GM18505 (cell line): ENCODE measurements around the gene ACSM3.

Experiments
- ATAC-seq: cut with Tn5 transposase; IDR thresholded peaks from one replicate; pipeline ENCODE4 v1.9.1; 2021; ENCODE audit not compliant: unreplicated experiment
- POLR2A ChIP-seq: IDR thresholded peaks from 4 replicates; pipeline ENCODE4 v1.6.1; 2011; ENCODE audit warnings: borderline replicate concordance; ENCODE audit not compliant: insufficient read depth, insufficient read length; ENCODE audit errors: extremely low read depth

The ACSM3 gene

DNA sequence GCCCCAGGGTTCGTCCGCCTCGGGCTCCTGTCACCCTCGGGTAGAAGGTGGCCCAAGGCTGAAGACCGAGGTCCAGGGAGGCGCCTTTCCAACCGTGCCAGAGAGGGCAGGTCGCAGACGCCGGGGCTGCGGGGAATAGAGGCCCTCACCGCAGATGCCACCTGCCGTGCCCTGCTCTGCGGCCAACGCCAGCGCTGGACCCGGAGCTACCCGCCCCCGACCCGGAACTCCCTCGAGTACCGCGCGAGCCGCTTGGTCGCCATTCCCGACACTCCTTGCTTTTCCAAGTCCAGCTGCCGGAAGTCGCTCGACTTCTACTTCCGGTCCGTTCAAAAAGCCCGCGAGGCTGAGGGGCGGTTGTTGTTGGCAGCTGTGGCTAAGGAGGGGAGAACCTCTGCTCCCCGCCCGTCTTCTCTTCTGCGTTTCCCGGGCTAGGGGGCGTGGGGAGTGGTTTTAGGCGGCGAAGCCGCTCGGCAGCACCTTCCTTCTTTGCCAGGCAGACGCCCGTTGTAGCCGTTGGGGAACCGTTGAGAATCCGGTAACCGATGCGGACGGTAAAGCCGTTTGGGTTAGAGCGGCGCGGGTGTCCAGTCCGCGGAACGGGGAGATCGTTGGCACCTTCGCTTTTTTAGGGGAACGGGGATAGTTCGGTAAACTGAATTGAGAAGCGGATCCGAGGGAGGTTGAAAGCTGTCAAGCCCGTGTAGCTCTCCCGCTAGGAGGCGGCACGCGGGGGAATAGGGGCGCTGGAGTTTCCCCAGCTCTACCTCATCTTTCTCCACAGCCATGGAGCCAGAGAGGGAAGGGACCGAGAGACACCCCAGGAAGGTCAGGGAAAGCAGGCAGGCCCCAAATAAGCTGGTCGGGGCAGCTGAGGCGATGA is 42.6 kb downstream of the ACSM3 start, which contains the start of the genes ERI2 and REXO5:
ERI2 (minus strand) TSS at position 305 of the 883 bp plus-strand sequence; CDS start at position 263, 42 bp downstream.
REXO5 (plus strand) TSS at position 360 of the 883 bp plus-strand sequence; CDS start at position 787, 427 bp downstream.
- peak; percentile 83 for TF ChIP-seq POLR2A
- peak; percentile 68 for ATAC-seq

DNA sequence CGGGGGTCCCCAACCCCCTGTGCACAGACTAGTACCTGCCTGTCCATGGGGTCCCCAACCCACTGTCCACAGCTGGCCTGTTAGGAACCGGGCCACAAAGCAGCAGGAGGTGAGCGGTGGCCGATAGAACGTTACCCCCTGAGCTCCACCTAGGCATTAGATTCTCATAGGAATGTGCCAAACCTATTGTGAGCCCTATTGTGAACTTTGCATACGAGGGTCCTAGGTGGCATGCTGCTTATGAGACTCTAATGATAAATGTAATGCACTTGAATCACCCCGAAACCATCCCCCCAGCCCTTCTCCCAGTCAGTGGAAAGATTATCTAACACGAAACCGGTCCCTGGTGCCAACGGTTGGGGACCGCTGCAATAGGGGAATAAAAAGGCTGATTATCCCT is 44.0 kb downstream of the ACSM3 start:
- ATAC-seq: no peak
- no peak for TF ChIP-seq POLR2A

DNA sequence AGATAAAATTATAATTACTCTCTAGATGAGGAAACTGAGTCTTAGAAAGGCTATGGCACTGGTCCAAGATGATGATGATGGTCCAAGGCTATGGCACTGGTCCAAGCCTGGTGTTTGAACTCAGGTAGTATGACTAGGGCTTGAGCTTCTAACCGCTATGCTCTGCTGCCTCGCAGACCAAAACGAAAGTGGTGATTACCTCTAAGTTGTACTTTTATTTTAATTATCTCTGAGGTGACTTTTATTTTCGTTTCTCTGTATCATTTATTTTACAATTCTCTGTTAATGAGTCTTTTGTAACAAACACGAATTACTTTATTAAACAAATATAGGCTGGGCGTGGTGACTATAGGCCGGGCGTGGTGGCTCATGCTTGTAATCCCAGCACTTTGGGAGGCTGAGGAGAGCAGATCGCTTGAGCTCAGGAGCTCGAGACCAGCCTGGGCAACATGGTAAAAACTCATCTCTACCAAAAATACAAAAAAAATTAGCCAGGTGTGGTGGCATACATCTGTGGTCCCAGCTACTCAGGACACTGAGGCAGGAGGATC is 48.1 kb downstream of the ACSM3 start:
- TF ChIP-seq POLR2A: no peak
- no peak for ATAC-seq

DNA sequence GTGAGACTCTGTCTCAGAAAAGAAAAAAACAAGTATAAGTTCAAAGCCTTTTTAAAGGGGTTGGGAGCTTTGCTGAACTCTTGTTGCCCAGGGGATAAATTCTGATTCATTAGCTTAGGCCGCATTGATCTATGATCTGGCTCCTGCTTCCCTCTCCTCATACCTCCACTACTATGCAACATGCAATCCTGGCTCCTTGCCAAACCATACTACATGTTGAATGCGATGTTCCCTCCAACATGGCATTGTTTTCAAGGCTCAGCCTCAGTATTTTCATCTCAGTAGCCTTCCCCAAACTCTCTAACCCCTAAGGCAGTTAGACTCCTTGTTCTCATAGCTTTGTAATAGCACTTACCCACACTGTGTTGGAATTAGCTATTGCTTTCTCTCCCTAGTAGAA is 48.7 kb downstream of the ACSM3 start:
- no peak for ATAC-seq
- no peak for TF ChIP-seq POLR2A

DNA sequence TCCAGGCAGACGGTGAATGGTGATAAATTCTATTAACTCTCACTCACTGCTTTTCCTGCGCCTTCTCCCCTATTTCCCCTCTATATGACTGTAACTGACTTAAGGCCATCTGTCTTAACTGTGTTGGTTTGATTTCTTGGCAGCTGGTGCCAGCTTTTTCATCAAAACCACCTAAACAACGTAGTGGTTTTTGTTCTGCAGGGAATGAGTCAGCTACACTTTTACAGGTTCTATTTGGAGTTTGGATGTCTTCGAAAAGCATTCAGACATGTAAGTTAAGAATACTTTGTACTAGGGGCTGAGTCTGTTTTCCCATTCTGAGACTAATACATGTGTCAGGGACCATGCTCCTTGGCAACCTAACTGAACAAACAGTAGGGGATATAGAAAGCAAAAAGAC is 51.0 kb downstream of the ACSM3 start:
- no peak for ATAC-seq

DNA sequence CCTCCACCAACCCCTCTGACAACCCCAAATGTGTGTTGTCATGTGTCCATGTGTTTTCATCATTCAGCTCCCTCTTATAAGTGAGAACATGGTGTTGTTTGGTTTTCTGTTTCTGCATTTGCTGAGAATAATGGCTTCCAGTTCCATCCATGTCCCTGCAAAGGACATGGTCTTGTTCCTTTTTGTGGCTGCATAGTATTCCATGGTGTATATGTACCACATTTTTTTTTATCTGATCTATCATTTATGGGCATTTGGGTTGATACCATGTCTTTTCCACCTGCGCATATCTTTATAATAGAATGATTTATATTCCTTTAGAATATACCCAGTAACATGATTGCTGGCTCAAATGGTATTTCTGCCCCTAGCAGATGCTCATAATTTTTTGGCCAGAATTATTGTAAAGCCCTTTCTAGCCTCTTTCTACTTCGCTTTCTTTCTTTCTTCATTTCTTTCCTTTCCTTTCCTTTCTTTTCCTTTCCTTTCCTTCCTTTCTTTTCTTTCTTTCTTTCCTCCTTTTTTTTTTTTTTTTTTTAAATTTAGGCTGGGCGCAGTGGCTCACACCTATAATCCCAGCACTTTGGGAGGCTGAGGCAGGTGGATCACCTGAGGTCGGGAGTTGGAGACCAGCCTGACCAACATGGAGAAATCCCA is 55.2 kb downstream of the ACSM3 start:
- no peak for ATAC-seq
- TF ChIP-seq POLR2A: no peak

More for the DNA sequence above, 51.0 kb downstream of the ACSM3 start:
- no peak for TF ChIP-seq POLR2A

DNA sequence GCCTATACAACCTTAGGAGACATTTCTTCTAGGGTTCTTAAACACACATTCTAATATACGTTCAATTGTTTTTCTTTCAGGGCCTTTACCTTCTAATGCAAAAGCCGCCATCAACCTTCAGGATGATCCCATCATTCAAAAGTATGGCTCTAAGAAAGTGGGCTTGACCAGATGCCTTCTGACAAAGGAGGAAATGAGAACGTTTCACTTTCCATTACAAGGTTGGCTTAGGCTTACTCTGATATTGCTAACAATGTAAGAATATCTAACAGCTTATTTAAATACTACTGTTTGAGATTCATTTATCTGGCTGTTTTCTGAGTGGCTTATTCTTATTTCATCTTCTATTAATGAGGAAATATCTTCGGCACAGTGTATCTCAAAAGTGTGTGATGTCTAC is 57.9 kb downstream of the ACSM3 start:
- TF ChIP-seq POLR2A: no peak
- no peak for ATAC-seq

DNA sequence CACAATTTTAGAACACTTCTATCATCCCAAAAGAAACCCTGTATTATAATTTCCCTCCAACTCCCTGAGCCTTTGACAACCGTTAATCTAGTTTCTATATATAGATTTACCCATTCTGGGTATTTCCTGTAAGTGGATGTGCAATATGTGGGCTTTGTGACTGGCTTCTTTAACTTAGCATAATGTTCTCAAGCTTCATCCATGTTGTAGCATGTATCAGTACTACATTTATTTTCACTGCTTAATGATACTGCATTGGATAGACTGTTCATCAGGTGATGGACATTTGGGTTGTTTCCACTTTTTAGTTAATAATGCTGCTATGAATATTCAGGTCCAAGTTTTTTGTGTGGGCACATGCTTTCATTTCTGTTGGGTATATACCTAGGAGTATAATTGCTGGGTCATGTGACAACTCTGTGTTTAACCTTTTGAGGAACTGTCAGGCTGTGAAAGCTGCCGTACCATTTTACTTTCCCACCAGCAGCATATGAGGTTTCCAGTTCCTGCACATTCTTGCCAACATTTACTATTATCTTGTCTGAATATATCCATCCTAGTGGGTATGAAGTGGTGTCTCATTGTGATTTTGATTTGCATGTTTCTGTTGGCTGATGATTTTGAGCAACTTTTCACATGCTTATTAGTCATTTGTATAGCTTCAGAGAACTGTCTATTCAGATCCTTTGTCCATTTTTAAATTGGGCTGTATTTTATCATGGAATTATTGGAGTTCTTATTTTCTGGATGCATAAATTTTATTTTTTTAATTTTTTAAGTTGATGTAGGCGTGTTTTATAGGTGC is 58.9 kb downstream of the ACSM3 start:
- TF ChIP-seq POLR2A: no peak
- no peak for ATAC-seq

DNA sequence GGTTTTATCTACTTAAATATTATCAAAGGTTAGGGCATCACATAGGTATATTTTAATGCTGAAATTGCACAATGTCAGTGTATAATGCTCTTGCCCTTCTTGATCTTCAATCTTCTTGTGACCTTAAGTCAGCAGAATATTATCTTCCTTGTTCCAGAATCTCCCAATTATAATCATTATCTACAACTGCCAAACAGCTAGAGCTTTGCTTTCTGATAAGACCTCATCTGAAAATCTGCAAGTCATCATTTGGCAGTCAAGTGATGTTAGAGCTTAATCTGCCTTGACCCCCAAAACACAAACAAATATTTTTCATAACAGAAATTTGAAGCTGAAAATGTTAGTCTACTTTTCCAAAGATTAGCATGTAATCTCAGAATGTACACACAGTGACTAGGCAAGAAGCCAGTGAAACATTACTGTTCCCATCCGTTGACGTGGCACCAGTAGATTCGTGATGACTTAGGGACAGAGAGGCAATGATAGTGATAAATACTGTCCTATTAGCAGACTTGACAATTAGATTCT is 62.3 kb downstream of the ACSM3 start:
- no peak for ATAC-seq
- TF ChIP-seq POLR2A: no peak

DNA sequence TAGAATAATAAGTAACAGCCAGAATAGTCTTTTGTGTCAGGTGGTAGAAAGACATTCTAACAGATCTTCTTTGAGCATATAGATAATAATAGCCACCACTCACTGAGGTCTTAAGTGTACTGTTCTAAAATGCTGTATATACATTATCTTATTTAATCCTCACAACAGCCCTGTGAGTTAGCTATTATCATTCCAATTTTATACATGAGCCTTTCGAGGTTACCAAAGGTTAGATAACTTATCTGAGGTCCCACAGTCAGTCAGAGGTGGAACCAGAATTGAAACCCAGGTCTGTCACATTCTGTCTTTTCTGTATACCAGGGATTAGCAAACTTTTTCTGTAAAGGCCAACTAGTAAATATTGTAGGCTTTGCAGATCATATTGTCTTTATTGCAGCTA is 65.7 kb downstream of the ACSM3 start:
- no peak for ATAC-seq
- no peak for TF ChIP-seq POLR2A

DNA sequence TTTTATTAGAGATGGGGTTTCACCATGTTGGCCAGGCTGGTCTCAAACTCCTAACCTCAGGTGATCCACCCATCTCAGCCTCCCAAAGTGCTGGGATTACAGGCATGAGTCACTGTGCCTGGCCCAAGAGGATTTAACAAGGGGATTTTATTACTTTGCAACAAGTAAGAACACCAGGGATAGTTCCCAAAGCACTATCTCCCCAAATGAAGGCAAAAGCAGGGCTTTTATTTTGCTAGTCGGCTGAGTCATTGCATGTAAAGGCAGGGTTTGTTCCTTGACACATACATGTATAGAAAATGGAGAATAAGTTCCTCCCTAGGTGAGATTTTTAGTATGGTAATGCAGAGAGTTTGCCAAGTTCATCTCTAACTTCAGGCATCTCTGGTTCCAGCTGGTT is 66.6 kb downstream of the ACSM3 start:
- ATAC-seq: no peak
- TF ChIP-seq POLR2A: no peak

DNA sequence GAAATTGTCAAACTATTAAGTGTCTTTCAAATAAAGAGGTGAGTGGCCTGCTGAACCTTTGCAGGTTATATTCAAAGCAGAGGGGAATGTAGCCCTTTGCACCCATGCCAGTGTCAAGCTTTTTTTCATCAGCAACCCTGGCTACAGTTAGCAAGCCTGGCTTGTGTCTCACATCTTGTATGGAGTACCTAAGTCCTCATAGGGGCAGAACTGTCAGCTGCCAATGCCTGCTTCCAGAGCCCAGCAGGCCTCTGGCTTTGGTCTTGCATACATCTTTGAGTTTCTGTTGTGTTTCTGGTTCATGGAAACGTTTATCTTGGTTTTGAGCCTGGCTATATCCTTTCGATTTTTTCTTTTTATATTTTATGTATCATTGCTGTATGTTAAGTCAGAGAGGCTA is 69.3 kb downstream of the ACSM3 start:
- no peak for TF ChIP-seq POLR2A
- ATAC-seq: no peak

DNA sequence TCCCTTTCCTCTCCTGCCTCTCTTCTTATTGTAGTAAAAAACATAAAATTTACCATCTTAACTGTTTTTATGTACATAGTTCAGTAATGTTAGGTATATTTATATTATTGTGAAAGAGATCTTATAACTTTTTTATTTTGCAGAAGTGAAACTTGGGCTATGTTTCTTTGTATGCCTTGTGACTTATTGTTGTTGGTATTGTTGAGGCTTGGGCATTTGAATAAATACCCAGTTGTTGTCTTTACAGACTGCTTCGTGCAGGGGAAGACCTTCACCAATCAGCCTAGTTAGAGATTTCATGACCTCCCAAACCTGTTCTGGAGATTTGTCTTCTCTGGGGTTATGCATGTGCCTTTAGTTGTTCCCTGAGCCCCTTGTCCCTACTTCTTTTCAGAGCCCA is 74.4 kb downstream of the ACSM3 start:
- no peak for TF ChIP-seq POLR2A
- ATAC-seq: no peak

DNA sequence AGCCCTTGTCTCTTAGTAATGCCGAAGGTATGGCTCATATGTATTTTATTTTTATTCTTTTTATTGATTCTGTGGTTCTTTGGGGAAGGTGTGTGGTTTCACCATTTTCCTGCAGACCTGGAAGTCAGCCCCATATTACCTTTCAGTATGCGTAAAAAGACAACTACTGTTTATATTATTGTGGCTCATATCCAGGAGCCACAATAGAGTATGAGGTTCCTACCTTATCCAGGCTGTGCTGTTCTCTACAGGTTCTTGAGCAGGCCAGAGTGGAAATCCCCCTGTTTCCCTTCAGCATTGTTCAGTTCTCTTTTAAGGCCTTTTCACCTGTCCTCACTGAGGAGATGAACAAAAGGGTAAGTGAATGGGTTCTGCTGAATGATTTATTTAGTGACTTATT is 75.7 kb downstream of the ACSM3 start:
- no peak for ATAC-seq
- TF ChIP-seq POLR2A: no peak

DNA sequence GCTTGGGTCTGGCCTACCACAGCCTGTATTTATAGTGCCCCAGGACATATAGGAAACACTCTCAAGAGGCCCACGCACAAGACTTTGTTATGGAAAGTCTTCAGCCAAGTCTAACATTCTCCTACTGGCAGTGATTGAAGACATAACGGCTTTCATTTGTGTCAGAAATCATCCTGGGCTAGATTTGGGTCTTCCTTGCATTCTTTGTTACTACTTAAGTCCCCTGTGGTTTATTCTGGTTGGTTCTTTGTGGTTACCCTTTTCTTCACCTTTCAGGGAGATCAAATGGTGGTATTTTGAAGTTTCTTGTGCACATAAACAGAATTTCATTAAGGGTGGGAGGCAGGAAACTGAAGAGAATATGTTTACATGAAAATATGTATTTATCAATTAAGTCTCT is 80.2 kb downstream of the ACSM3 start:
- ATAC-seq: no peak
- no peak for TF ChIP-seq POLR2A
